Neutrophil (primary cell): ENCODE data around the gene KIF26A.

Experiments used
- H3K27ac ChIP-seq: fragments of 200-600 bp; sonication (generic); 2 replicates; pipeline ENCODE4 v1.5.1; 2016; ENCODE audit warnings: mild to moderate bottlenecking, moderate library complexity
- H3K27me3 ChIP-seq: fragments of 200-600 bp; sonication (generic); 2 replicates; pipeline ENCODE4 v1.6.0; 2016; ENCODE audit warnings: mild to moderate bottlenecking
- H3K36me3 ChIP-seq: fragments of 200-600 bp; sonication (generic); 2 replicates; pipeline ENCODE4 v1.5.1; 2017
- H3K4me1 ChIP-seq, 2 experiments: fragments of 200-600 bp in 1 of 2; sonication (generic) in 1 of 2; 1 replicate in 1 of 2; 2 replicates in 1 of 2; pipeline versions ENCODE4 v1.5.1 to v1.6.1; 2013 to 2016; ENCODE audit warnings: low read depth in 1 of 2, low read length in 1 of 2, mild to moderate bottlenecking in 1 of 2, moderate library complexity in 1 of 2; ENCODE audit not compliant: control insufficient read depth in 1 of 2, insufficient read depth in 1 of 2
- H3K4me3 ChIP-seq, 2 experiments: fragments of 200-600 bp in 1 of 2; sonication (generic) in 1 of 2; 1 replicate in 1 of 2; 2 replicates in 1 of 2; pipeline ENCODE4 v1.5.1; 2013 to 2016; ENCODE audit warnings: low read depth in 1 of 2, low read length in 1 of 2, mild to moderate bottlenecking in 1 of 2, moderate library complexity in 1 of 2
- H3K9me3 ChIP-seq: fragments of 200-600 bp; sonication (generic); 2 replicates; pipeline ENCODE4 v1.5.1; 2016
- TF ChIP-seq, protein P1 (sequence below): fragments of 200-600 bp; sonication (generic); IDR thresholded peaks from 2 replicates; pipeline ENCODE4 v1.5.1; 2016; ENCODE audit warnings: antibody characterized with exemption

KIF26A gene

DNA sequence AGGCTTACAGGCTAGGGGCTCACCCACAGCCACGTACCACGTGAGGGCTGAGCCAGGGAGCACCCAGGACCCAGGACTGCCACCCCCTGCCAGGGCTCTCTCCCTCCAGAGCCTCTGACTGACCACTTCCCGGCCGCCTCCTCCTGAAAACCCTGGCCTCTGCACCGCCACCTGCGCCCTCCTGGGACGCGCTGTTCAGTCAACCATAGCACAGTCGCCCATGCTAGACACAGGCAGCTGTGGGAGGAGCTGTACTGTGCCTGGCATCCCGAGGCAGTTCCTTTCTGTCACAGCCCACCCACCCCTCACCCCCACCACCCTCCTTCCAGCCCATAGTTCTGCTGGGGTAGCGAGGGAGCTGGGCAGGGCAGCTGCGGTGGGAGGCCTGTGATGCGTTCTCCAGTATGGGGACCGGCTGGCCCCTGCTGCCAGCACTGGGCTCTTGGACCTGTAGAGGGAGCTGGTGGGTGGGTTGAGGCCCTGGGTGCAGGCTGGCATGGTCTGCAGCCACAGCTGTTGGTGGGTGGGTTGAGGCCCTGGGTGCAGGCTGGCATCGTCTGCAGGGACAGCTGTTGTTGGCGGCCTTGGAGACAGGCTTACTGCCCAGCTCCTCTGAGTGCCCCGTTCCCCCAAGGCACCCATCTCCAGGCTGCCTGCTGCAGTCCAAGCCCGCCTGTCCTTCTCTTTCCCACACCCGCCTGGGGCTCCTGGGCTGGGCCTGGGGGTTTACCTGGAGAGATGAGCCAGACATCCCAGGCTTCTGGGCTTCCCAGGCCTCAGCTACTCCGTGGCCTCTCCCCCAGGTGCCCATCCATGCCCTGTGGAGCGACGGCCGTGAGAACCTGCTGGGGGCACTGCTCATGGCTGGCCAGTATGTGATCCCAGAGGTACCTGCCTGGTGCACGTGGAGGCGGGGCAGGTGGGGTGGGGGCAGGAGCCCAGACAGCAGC, 41.4 kb upstream of the KIF26A start:
- TF ChIP-seq, protein P1, sequence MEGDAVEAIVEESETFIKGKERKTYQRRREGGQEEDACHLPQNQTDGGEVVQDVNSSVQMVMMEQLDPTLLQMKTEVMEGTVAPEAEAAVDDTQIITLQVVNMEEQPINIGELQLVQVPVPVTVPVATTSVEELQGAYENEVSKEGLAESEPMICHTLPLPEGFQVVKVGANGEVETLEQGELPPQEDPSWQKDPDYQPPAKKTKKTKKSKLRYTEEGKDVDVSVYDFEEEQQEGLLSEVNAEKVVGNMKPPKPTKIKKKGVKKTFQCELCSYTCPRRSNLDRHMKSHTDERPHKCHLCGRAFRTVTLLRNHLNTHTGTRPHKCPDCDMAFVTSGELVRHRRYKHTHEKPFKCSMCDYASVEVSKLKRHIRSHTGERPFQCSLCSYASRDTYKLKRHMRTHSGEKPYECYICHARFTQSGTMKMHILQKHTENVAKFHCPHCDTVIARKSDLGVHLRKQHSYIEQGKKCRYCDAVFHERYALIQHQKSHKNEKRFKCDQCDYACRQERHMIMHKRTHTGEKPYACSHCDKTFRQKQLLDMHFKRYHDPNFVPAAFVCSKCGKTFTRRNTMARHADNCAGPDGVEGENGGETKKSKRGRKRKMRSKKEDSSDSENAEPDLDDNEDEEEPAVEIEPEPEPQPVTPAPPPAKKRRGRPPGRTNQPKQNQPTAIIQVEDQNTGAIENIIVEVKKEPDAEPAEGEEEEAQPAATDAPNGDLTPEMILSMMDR = no peak
- Histone ChIP-seq H3K4me1 (no peaks in the 10 kb centered on the region), H3K36me3 (no peaks in the 10 kb centered on the region), H3K4me3 (no peak overlapping the region), H3K27me3 (no peaks in the 10 kb centered on the region), H3K9me3 (no peaks in the 10 kb centered on the region), H3K27ac (no peak overlapping the region)

DNA sequence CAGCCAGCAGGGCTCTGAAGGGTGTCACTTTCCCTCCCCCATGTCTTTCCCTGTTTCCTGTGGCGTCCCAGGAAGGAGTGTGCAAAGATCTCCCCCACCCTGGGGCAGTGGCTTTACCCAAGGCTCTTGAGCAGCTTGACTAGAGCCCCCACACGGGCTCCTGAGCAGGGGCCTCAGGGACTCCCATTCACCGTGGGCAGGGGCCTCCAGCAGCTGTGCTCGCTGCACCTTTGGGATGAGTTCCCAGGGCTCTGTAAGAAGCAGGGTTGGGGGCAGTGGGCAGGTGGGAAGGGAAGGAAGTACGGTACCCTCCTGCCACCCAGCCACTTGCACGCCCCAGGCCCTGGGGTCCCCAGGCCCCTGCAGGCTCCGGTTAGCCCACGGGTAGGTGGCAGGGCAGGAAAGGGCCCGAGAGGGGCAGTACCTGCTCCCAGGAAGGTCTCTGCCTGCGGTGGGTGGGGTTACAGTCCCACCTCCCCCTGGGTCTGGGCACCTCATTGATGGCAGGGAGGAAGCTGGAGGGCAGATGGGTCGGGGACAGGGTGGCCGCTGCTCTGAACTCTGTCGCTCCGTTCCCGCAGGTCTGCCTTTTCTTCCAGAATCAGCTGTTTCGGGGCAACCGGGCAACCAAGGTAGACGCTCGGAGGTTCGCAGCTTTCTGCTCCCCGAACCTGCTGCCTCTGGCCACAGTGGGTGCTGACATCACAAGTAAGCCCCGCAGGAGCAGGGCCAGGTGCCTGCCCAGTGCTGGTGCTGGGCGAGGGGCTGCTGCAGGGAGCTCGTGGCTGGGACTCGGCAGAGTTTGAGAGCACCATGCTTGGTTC, 39.9 kb upstream of the KIF26A start:
- Histone ChIP-seq H3K4me1 (no peaks in the 10 kb centered on the region), H3K36me3 (no peaks in the 10 kb centered on the region), H3K4me3 (no peak overlapping the region), H3K27ac (no peak overlapping the region), H3K9me3 (no peaks in the 10 kb centered on the region), H3K27me3 (no peaks in the 10 kb centered on the region)
- TF ChIP-seq, protein P1 = no peak

GRCh38 chr14:104099096-104100041, 39.0 kb upstream of the KIF26A start:
- H3K9me3 ChIP-seq = no peaks in the 10 kb centered on the region
- no peaks in the 10 kb centered on the region for H3K36me3 ChIP-seq
- TF ChIP-seq, protein P1 = no peak
- H3K4me3 ChIP-seq = no peak overlapping the region
- H3K4me1 ChIP-seq = no peaks in the 10 kb centered on the region
- H3K27ac ChIP-seq = no peak overlapping the region
- no peaks in the 10 kb centered on the region for H3K27me3 ChIP-seq

DNA sequence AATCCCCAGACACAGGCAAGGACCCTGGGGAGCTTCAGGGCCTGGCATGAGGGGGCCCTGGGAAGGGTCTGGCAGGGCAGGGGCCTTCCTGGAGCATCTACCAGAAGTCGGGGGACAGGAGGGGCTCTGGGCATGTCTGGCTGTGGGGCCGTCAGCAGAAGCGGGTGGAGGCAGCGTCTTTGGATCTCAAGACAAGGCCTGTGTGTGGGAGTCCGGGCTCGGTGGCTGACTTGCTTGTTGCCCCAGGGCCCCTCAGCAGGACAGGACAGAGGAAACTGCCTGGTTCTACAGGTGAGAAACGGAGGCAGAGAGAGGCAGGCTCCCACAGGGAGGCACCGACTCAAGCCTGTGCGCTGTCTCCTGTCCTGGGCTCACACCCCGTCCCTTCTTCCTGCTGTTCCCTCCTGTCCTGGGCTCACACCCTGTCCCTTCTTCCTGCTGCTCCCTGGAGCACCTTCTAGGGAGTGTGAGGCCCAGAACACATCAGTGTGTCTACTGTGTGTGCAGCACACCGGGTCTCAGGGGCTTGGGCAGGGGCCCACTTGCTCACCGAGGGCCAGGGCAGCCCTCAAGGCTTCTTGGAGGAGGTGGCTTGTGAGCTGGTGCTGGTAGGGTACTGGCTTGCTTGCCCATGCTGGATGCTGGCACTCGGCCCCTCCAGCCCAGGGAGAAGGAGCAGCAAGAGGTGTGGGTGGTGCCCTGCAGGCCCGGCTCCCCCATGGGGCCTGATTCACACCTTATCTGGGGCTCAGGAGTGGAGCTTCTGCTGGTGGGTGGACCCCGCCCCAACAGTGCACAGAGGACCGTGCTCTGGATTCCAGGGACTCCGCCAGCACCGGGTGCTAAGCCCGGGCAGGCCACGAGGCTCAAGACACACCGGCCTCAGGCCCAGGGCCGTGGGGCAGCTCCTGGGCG, 38.0 kb upstream of the KIF26A start:
- TF ChIP-seq, protein P1 = no peak
- Histone ChIP-seq H3K27ac (no peak overlapping the region), H3K27me3 (no peaks in the 10 kb centered on the region), H3K36me3 (no peaks in the 10 kb centered on the region), H3K4me3 (no peak overlapping the region), H3K4me1 (no peaks in the 10 kb centered on the region), H3K9me3 (no peaks in the 10 kb centered on the region)
